Stomach (tissue), 4 donors: ENCODE results near the gene OR4N2.
"Not testable (repeated sequence)": the region's sequence is repeated elsewhere in the genome, so short reads cannot be mapped to it uniquely, and the experiment has no call there.

Experiments used
- EP300 ChIP-seq: sonication (generic); formaldehyde crosslinking; IDR thresholded peaks from one replicate; pipeline ENCODE4 v1.6.1; 2017; ENCODE audit warnings: antibody characterized with exemption
- POLR2A ChIP-seq, 4 donors: fragments of 450-650 bp; IDR thresholded peaks; one replicate each; pipeline ENCODE4 v1.6.1; 2016; ENCODE audit warnings: antibody characterized with exemption in 4 of 4, control low read depth in 2 of 4, mild to moderate bottlenecking in 1 of 4, moderate library complexity in 1 of 4
- POLR2AphosphoS5 ChIP-seq, 3 donors: sonication (generic); formaldehyde crosslinking; IDR thresholded peaks; one replicate each; pipeline ENCODE4 v1.6.1; 2016; ENCODE audit warnings: antibody characterized with exemption in 3 of 3
- TF ChIP-seq, protein P1 (sequence below), 7 experiments: fragments of 450-650 bp in 4 of 7; fragments of 200-600 bp in 3 of 7; sonication (generic) in 3 of 7; IDR thresholded peaks; one replicate each; pipeline ENCODE4 v1.5.1; 2016 to 2019; ENCODE audit warnings: antibody characterized with exemption in 7 of 7, control low read depth in 2 of 7, mild to moderate bottlenecking in 1 of 7

DNA sequence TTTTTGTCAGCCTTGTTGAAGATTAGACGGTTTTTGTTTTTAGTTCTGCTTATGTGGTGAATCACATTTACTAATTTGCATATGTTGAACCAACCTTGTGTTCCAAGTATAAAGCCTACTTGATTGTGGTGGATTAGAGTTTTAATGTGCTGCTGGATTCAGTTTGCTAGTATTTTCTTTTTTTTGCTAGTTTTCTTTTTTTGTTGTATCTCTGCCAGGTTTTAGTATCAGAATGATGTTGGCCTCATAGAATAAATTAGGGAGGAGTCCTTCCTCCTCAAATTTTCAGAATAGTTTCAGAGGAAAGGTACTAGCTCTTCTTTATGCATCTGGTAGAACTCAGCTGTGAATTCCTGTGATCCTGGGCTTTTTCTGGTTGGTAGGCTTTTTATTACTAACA is at the start of gene OR4N2:
- TF ChIP-seq, protein P1, sequence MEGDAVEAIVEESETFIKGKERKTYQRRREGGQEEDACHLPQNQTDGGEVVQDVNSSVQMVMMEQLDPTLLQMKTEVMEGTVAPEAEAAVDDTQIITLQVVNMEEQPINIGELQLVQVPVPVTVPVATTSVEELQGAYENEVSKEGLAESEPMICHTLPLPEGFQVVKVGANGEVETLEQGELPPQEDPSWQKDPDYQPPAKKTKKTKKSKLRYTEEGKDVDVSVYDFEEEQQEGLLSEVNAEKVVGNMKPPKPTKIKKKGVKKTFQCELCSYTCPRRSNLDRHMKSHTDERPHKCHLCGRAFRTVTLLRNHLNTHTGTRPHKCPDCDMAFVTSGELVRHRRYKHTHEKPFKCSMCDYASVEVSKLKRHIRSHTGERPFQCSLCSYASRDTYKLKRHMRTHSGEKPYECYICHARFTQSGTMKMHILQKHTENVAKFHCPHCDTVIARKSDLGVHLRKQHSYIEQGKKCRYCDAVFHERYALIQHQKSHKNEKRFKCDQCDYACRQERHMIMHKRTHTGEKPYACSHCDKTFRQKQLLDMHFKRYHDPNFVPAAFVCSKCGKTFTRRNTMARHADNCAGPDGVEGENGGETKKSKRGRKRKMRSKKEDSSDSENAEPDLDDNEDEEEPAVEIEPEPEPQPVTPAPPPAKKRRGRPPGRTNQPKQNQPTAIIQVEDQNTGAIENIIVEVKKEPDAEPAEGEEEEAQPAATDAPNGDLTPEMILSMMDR (IDR thresholded peaks at IDR 0.05) = not testable (repeated sequence)
- TF ChIP-seq POLR2A (IDR thresholded peaks at IDR 0.05); POLR2AphosphoS5 (IDR thresholded peaks at IDR 0.05); EP300: not testable (repeated sequence)
